A549 (cell line): ENCODE data around the gene RABGAP1L. TPM values are rescaled to one million over a fixed set of nuclear protein-coding genes. Genes with fewer than 3 reads are reported as not detected.

Experiments
- ATAC-seq, 2 experiments: fragments of 200-7000 bp in 1 of 2; fragments of >200 bp in 1 of 2; cut with Nextera tagmentation in 1 of 2; cut with Tn5 transposase in 1 of 2; 3 replicates each; pipeline versions ENCODE4 v1.8.0 to v1.9.1; 2018 to 2020; ENCODE audit warnings: mild to moderate bottlenecking in 1 of 2, moderate library complexity in 1 of 2
- CTCF ChIA-PET: fragments of 300-600 bp; sonication (Branson Sonifier 250); formaldehyde crosslinking; extraction: SDS; loops from one replicate; lab custom pipeline; 2021; ENCODE audit warnings: antibody characterized with exemption, inconsistent platforms; lab: Yijun Ruan, JAX
- POLR2A ChIA-PET: fragments of 350-600 bp; formaldehyde crosslinking; extraction: SDS; loops from one replicate; lab custom pipeline; 2021; ENCODE audit warnings: antibody characterized with exemption, inconsistent platforms; lab: Yijun Ruan, JAX
- DNase-seq, 2 experiments: peaks; one replicate each; pipeline versions ENCODE4 v3.0.0 to v3.0.0-alpha.2; 2011 to 2016; ENCODE audit warnings: low read depth in 1 of 2, low spot score in 1 of 2
- FAIRE-seq: peaks from 2 replicates; lab custom pipeline; 2011; peaks lifted over from hg19 to GRCh38; lab: Jason Lieb, UNC
- H3K27ac ChIP-seq, 2 experiments: fragments of >200 bp; sonication (Bioruptor Twin); formaldehyde crosslinking; 3 replicates each; pipeline ENCODE4 v1.5.1; 2016 to 2017
- H3K4me1 ChIP-seq: fragments of >200 bp; sonication (Bioruptor Twin); formaldehyde crosslinking; 3 replicates; pipeline ENCODE4 v1.6.1; 2016
- H3K4me2 ChIP-seq: fragments of >200 bp; sonication (Bioruptor Twin); formaldehyde crosslinking; 3 replicates; pipeline ENCODE4 v1.6.1; 2016
- H3K4me3 ChIP-seq: fragments of >200 bp; sonication (Bioruptor Twin); formaldehyde crosslinking; 3 replicates; pipeline ENCODE4 v1.5.1; 2016
- H3K9me3 ChIP-seq: fragments of >200 bp; sonication (Bioruptor Twin); formaldehyde crosslinking; 3 replicates; pipeline ENCODE4 v1.6.1; 2016
- BHLHE40 ChIP-seq: IDR thresholded peaks from 2 replicates; pipeline ENCODE4 v1.6.1; 2012; ENCODE audit warnings: low read depth, low read length, inconsistent platforms
- CEBPB ChIP-seq, 2 experiments: fragments of >200 bp in 1 of 2; sonication (Bioruptor Twin) in 1 of 2; formaldehyde crosslinking in 1 of 2; IDR thresholded peaks; 2 replicates each; pipeline ENCODE4 v1.6.1; 2012 to 2016
- CHD2 ChIP-seq: fragments of 150-350 bp; IDR thresholded peaks from 2 replicates; pipeline ENCODE4 v1.6.1; 2014; ENCODE audit warnings: low read length; ENCODE audit not compliant: partially characterized antibody
- EHF ChIP-seq: fragments of 250-450 bp; sonication (Bioruptor Pico); IDR thresholded peaks from 2 replicates; pipeline ENCODE4 v1.5.0; 2020; ENCODE audit warnings: mild to moderate bottlenecking
- EHMT2 ChIP-seq: fragments of 200-600 bp; sonication (generic); IDR thresholded peaks from 2 replicates; pipeline ENCODE4 v1.6.1; 2016; ENCODE audit warnings: antibody characterized with exemption, low read depth, mild to moderate bottlenecking, moderate library complexity
- EP300 ChIP-seq, 2 experiments: fragments of >200 bp; sonication (Bioruptor Twin); formaldehyde crosslinking; IDR thresholded peaks; 2 replicates in 1 of 2; 3 replicates in 1 of 2; pipeline ENCODE4 v1.6.1; 2016 to 2017
- FOXS1 ChIP-seq: fragments of 250-450 bp; sonication (Bioruptor Pico); IDR thresholded peaks from 2 replicates; pipeline ENCODE4 v1.5.0; 2020; ENCODE audit warnings: mild to moderate bottlenecking, moderate library complexity
- GATA3 ChIP-seq: IDR thresholded peaks from 2 replicates; pipeline ENCODE4 v1.6.1; 2012; ENCODE audit warnings: borderline replicate concordance
- HEYL ChIP-seq: fragments of 250-450 bp; sonication (Bioruptor Pico); IDR thresholded peaks from 2 replicates; pipeline ENCODE4 v1.8.0; 2021; ENCODE audit warnings: mild to moderate bottlenecking, moderate library complexity
- HOXB5 ChIP-seq: fragments of 250-450 bp; sonication (Bioruptor Pico); IDR thresholded peaks from 2 replicates; pipeline ENCODE4 v1.5.0; 2020; ENCODE audit warnings: mild to moderate bottlenecking, moderate library complexity
- JUN ChIP-seq, 2 experiments: fragments of >200 bp; sonication (Bioruptor Twin); formaldehyde crosslinking; IDR thresholded peaks; 2 replicates in 1 of 2; 3 replicates in 1 of 2; pipeline ENCODE4 v1.6.1; 2016 to 2017
- KDM1A ChIP-seq: fragments of 200-600 bp; sonication (generic); IDR thresholded peaks from 2 replicates; pipeline ENCODE4 v1.6.1; 2016; ENCODE audit warnings: low read depth, mild to moderate bottlenecking
- KDM5A ChIP-seq: fragments of 200-600 bp; sonication (generic); IDR thresholded peaks from 2 replicates; pipeline ENCODE4 v1.6.1; 2016; ENCODE audit warnings: antibody characterized with exemption, mild to moderate bottlenecking
- NPAS2 ChIP-seq: fragments of 250-450 bp; sonication (Bioruptor Pico); IDR thresholded peaks from 2 replicates; pipeline ENCODE4 v1.8.0; 2022; ENCODE audit warnings: mild to moderate bottlenecking, moderate library complexity, borderline replicate concordance
- POLR2A ChIP-seq: IDR thresholded peaks from 2 replicates; pipeline ENCODE4 v1.6.1; 2012; ENCODE audit warnings: mild to moderate bottlenecking, low read length
- POLR2AphosphoS2 ChIP-seq: conservative IDR thresholded peaks from 2 replicates; pipeline ENCODE4 v1.6.1; 2012; ENCODE audit warnings: low read length, improper control_type of control experiment, inconsistent platforms
- RAD21 ChIP-seq, 2 experiments: fragments of >200 bp in 1 of 2; sonication (Bioruptor Twin) in 1 of 2; formaldehyde crosslinking in 1 of 2; IDR thresholded peaks in 1 of 2; conservative IDR thresholded peaks in 1 of 2; 2 replicates in 1 of 2; 3 replicates in 1 of 2; pipeline ENCODE4 v1.6.1; 2012 to 2018; ENCODE audit warnings: inconsistent platforms in 1 of 2
- RARB ChIP-seq: fragments of 250-450 bp; sonication (Bioruptor Pico); IDR thresholded peaks from 2 replicates; pipeline ENCODE4 v1.8.0; 2021; ENCODE audit warnings: mild to moderate bottlenecking, moderate library complexity
- SMC3 ChIP-seq: fragments of >200 bp; sonication (Bioruptor Twin); formaldehyde crosslinking; IDR thresholded peaks from 3 replicates; pipeline ENCODE4 v1.6.1; 2018; ENCODE audit warnings: inconsistent platforms
- TFCP2L1 ChIP-seq: fragments of 250-450 bp; sonication (Bioruptor Pico); IDR thresholded peaks from 2 replicates; pipeline ENCODE4 v1.5.0; 2021; ENCODE audit warnings: mild to moderate bottlenecking
- ZC3H11A ChIP-seq: fragments of 450-650 bp; IDR thresholded peaks from 2 replicates; pipeline ENCODE4 v1.6.1; 2014; ENCODE audit warnings: antibody characterized with exemption, mild to moderate bottlenecking
- ZSCAN20 ChIP-seq: fragments of 250-450 bp; sonication (Bioruptor Pico); IDR thresholded peaks from 2 replicates; pipeline ENCODE4 v1.8.0; 2022; ENCODE audit warnings: mild to moderate bottlenecking, moderate library complexity
- WGBS: methylation state at CpG from one replicate; pipeline ENCODE4 v1.1.6; 2017; ENCODE audit errors: missing lambda C conversion rate; 5-methylcytosine and 5-hydroxymethylcytosine counted together
- polyA plus RNA-seq, 4 experiments: library from polyadenylated mRNA; depleted of rRNA in 3 of 4; stranded (reverse); fragments of >200 nt; fragmentation: RNase III in 1 of 4; extraction: RNeasy Plus Mini Kit Qiagen cat#74134 plus additional on column Dnase treatment in 1 of 4; gene quantifications; 2 replicates in 3 of 4; 3 replicates in 1 of 4; pipeline ENCODE4 v1.2.3, GENCODE V29; 2011 to 2017
- TF ChIP-seq, protein P1 (sequence below): fragments of >200 bp; sonication (Bioruptor Twin); formaldehyde crosslinking; IDR thresholded peaks from 2 replicates; pipeline ENCODE4 v1.6.1; 2016
- TF ChIP-seq, protein P2 (sequence below): fragments of 150-350 bp; IDR thresholded peaks from 2 replicates; pipeline ENCODE4 v1.6.1; 2014; ENCODE audit warnings: low read depth, mild to moderate bottlenecking, low read length
- TF ChIP-seq, protein P3 (sequence below): fragments of 450-650 bp; IDR thresholded peaks from 2 replicates; pipeline ENCODE4 v1.6.1; 2014; ENCODE audit warnings: antibody characterized with exemption
- TF ChIP-seq, protein P4 (sequence below): IDR thresholded peaks from 2 replicates; pipeline ENCODE4 v1.6.1; 2012; ENCODE audit warnings: low read depth, borderline replicate concordance

The RABGAP1L gene
- polyA plus RNA-seq, 2 of the 4 experiments (the other 2 are of a cell fraction), result 8.2 to 18.6 TPM

DNA sequence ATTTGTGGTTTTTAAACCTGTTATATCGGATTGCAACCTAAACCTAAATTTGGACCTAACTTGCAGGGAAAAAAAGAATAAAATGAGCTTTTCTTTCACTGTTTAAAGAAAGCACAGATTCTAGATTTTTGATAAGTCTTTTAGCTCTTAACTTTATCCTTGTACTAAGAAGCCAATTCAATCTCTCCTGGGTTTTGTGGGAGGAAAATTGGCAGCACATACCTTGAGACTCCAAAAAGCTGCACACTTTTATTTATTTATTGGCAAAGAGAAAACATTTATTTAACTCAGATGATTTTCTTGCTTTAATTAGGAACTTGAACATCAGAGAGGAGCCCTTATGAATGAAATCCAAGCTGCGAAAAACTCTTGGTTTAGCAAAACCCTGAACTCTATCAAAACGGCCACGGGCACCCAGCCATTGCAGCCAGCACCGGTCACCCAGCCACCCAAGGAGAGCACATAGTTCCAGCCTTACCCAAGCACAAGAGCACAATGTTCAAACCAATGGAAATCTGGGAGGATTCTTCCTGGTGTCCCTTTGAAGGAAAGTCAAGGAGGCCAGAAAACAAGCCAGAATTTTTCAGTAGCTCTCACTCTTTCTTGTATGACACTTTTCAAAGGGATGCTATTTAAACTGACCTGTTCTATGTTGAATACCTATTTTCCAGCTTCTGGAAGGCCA is 830.4 kb downstream of the RABGAP1L start:
- TF ChIP-seq, protein P1, sequence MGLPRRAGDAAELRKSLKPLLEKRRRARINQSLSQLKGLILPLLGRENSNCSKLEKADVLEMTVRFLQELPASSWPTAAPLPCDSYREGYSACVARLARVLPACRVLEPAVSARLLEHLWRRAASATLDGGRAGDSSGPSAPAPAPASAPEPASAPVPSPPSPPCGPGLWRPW, result no peak
- TF ChIP-seq EHF (CRISPR knock-in tag) (no peak), POLR2AphosphoS2 (no peak), HOXB5 (CRISPR knock-in tag) (no peak), ZC3H11A (no peak), RARB (CRISPR knock-in tag) (no peak), EP300 (IDR thresholded peaks at IDR 0.05) (no peak), CHD2 (no peak), SMC3 (no peak), CEBPB (IDR thresholded peaks at IDR 0.05) (no peak)
- TF ChIP-seq, protein P2, sequence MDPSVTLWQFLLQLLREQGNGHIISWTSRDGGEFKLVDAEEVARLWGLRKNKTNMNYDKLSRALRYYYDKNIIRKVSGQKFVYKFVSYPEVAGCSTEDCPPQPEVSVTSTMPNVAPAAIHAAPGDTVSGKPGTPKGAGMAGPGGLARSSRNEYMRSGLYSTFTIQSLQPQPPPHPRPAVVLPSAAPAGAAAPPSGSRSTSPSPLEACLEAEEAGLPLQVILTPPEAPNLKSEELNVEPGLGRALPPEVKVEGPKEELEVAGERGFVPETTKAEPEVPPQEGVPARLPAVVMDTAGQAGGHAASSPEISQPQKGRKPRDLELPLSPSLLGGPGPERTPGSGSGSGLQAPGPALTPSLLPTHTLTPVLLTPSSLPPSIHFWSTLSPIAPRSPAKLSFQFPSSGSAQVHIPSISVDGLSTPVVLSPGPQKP, result no peak
- TF ChIP-seq, protein P3, sequence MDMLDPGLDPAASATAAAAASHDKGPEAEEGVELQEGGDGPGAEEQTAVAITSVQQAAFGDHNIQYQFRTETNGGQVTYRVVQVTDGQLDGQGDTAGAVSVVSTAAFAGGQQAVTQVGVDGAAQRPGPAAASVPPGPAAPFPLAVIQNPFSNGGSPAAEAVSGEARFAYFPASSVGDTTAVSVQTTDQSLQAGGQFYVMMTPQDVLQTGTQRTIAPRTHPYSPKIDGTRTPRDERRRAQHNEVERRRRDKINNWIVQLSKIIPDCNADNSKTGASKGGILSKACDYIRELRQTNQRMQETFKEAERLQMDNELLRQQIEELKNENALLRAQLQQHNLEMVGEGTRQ, result no peak
- TF ChIP-seq, all 56 proteins: peak for 0
- ChIA-PET CTCF (interaction anchor here (1.5 to 1.7 kb wide), 2 partner anchors 10 to 219 kb away, joined by 7 to 8 read pairs; partner anchors contain the start of gene CACYBP), POLR2A (interaction anchor here (1.7 kb wide), 1 partner anchor 10 kb away, joined by 10 read pairs; the partner anchor contains the start of gene CACYBP)
- H3K27ac ChIP-seq, result peak overlapping the region; percentile 78 to 82; a peak in 5 of 6 replicates
- H3K9me3 ChIP-seq, result no peaks in the 10 kb centered on the region
- peak overlapping the region; percentile 54; the same call in 1 of the 3 replicates for H3K4me3 ChIP-seq
- WGBS, result 85% methylated on average over 5 of the region's 5 CpGs
- DNase-seq (no peak), ATAC-seq (peak in 1 of 2 experiments; percentile 47; a peak in 2 of 6 replicates), FAIRE-seq (no peak)
- H3K4me1 ChIP-seq, result peaks cover 7% of the 10 kb centered on the region; the same call in 1 of the 3 replicates
- peak overlapping the region; percentile 86 for H3K4me2 ChIP-seq

DNA sequence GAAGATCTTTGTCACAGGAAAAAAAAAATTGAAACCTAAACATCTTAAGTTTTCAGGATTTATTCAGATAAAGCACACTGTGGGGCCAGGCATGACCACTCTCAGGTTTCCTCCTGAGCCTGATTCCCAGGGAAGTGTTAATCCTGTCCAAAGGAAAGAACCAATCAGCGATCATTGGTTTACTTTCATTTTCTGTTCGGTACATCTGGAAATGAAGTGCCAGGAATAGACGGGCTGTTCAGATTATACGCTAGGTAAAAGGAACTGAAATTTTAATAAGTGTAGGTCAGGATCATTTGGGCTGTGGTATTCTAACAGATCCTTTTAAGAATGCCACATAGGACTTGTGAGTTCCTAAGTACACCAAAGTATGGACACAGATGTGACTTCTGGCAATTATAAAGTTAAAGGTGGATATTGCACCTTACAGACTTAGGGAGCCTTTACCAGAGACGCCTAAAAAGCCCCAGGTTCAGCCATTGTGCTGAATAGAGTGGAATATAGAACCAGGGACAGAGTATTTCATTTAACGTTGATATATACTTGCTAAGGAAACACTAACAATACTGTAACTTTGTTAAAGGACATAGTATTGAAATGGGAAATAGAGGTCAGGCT is 831.2 kb downstream of the RABGAP1L start:
- ATAC-seq, result peak; percentile 86 to 91
- Histone ChIP-seq H3K4me2 (peak overlapping the region; percentile 86), H3K4me3 (peak overlapping the region; percentile 54), H3K4me1 (peaks cover 7% of the 10 kb centered on the region; the same call in 1 of the 3 replicates), H3K27ac (peak overlapping the region; percentile 78 to 82), H3K9me3 (no peaks in the 10 kb centered on the region)
- FAIRE-seq, result no peak
- ChIA-PET POLR2A (interaction anchor here (1.7 kb wide), 1 partner anchor 9 kb away, joined by 10 read pairs; the partner anchor contains the start of gene CACYBP), CTCF (interaction anchor here (1.7 kb wide), 1 partner anchor 9 kb away, joined by 7 read pairs; the partner anchor contains the start of gene CACYBP)
- 2% methylated on average over 6 of the region's 6 CpGs for WGBS
- peak; percentile 60 to 71 for DNase-seq
- TF ChIP-seq HEYL (CRISPR knock-in tag) (no peak), RAD21 (conservative IDR thresholded peaks at IDR 0.05 in 1 of 2, IDR thresholded peaks at IDR 0.05 in 1 of 2) (no peak), NPAS2 (CRISPR knock-in tag) (no peak), JUN (IDR thresholded peaks at IDR 0.05) (no peak), POLR2AphosphoS2 (no peak), ZSCAN20 (CRISPR knock-in tag) (no peak), TFCP2L1 (CRISPR knock-in tag) (no peak), GATA3 (no peak), HOXB5 (CRISPR knock-in tag) (no peak), EHMT2 (no peak), FOXS1 (CRISPR knock-in tag) (no peak), CEBPB (IDR thresholded peaks at IDR 0.05) (no peak), KDM5A (no peak), POLR2A (no peak), KDM1A (no peak), SMC3 (no peak), BHLHE40 (no peak)
- TF ChIP-seq, protein P4, sequence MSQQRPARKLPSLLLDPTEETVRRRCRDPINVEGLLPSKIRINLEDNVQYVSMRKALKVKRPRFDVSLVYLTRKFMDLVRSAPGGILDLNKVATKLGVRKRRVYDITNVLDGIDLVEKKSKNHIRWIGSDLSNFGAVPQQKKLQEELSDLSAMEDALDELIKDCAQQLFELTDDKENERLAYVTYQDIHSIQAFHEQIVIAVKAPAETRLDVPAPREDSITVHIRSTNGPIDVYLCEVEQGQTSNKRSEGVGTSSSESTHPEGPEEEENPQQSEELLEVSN, result no peak
- TF ChIP-seq, protein P2, result no peak
- TF ChIP-seq, protein P3, result no peak
